Lung (tissue), 12 donors: ENCODE measurements around the gene ASRGL1. TPM values are rescaled to one million over a fixed set of nuclear protein-coding genes. Genes with fewer than 3 reads are reported as not detected.

ENCODE experiments used
- ATAC-seq: fragments of 200-7000 bp; cut with Tn5 transposase; one replicate; pipeline ENCODE4 v1.9.1; 2020; ENCODE audit warnings: moderate number of reproducible peaks; ENCODE audit not compliant: insufficient read depth, low FRiP score
- DNase-seq, 3 donors: peaks; one replicate each; pipeline ENCODE4 v3.0.0-alpha.2; 2013 to 2017
- H3K27ac ChIP-seq, 2 donors: one replicate each; pipeline ENCODE4 v1.5.1; 2013; ENCODE audit warnings: mild to moderate bottlenecking in 2 of 2, moderate library complexity in 2 of 2, control low read depth in 1 of 2, inconsistent platforms in 1 of 2, low read depth in 1 of 2, low read length in 1 of 2
- H3K27me3 ChIP-seq, 3 donors: one replicate each; pipeline ENCODE4 v1.5.1; 2013; ENCODE audit warnings: low read length in 2 of 3; ENCODE audit not compliant: control insufficient read depth in 3 of 3, insufficient read depth in 3 of 3
- H3K36me3 ChIP-seq, 4 donors: one replicate each; pipeline ENCODE4 v1.5.1; 2013; ENCODE audit warnings: low read length in 4 of 4, mild to moderate bottlenecking in 1 of 4, moderate library complexity in 1 of 4; ENCODE audit not compliant: control insufficient read depth in 4 of 4, insufficient read depth in 4 of 4
- H3K4me1 ChIP-seq, 5 donors: one replicate each; pipeline ENCODE4 v1.5.1; 2013; ENCODE audit warnings: low read length in 5 of 5, mild to moderate bottlenecking in 2 of 5, moderate library complexity in 1 of 5; ENCODE audit not compliant: control insufficient read depth in 5 of 5, insufficient read depth in 5 of 5
- H3K4me3 ChIP-seq: one replicate; pipeline ENCODE4 v1.5.1; 2013; ENCODE audit warnings: mild to moderate bottlenecking, control low read depth, moderate library complexity
- H3K9ac ChIP-seq, 2 donors: one replicate each; pipeline ENCODE4 v1.5.1; 2013; ENCODE audit warnings: low read length in 2 of 2, control low read depth in 1 of 2; ENCODE audit not compliant: insufficient read depth in 1 of 2
- H3K9me3 ChIP-seq, 4 donors: one replicate each; pipeline ENCODE4 v1.5.1; 2013; ENCODE audit warnings: low read length in 3 of 4, mild to moderate bottlenecking in 1 of 4, moderate library complexity in 1 of 4; ENCODE audit not compliant: control insufficient read depth in 4 of 4, insufficient read depth in 3 of 4
- whole genome bisulfite sequencing, 2 donors: extraction: QIAGEN DNeasy Blood & Tissue Kit; methylation state at CpG; one replicate each; pipeline ENCODE4 v1.1.7; 2013; 5-methylcytosine and 5-hydroxymethylcytosine counted together
- polyA plus RNA-seq, 2 donors: library from polyadenylated mRNA; stranded (reverse); fragments of 200-250 nt; gene quantifications; one replicate each; pipeline ENCODE4 v1.2.1, GENCODE V29; 2013
- total RNA-seq, 2 donors: library from RNA; depleted of rRNA in 1 of 2; stranded (reverse); fragments of >200 nt in 1 of 2; gene quantifications; one replicate each; pipeline ENCODE4 v1.2.1, GENCODE V29; 2014 to 2021
- TF ChIP-seq, protein P1 (sequence below): IDR thresholded peaks from 2 replicates; pipeline ENCODE4 v1.5.1; 2012; ENCODE audit warnings: mild to moderate bottlenecking; ENCODE audit errors: control extremely low read depth, extremely low read depth
- donor health status: control.
- donor health status: control.
- donor health status: Bipolar disorder and iron deficiency.
- donor health status: healthy.
- donor health status: DM: yes; HTN: yes; CAD: no.

ASRGL1 gene
- total and polyA plus RNA-seq, 4 donors, result 6.3 to 36.1 (median 28.2) TPM

DNA sequence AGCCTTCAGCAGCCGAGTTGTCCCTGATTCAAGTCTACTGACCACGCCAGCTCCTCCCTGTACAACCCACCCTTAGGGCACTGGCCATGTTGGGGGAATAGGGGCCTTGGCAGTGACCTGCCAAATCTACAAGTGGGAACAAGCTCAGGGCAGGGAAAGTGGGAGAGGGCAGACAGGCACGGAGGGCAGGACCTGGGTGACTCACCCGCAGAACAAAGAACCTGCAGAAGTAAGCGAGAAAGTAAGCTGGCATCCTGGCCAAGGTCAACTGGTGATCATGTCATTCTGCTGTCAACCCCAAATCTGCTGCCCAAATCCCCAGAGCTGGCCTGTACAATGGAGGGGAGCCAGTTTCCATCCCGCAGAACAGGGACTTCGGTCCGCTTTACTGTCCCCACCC is 73.7 kb downstream of the ASRGL1 start:
- Histone ChIP-seq H3K9me3 (no peaks in the 10 kb centered on the region), H3K9ac (no peak overlapping the region), H3K27me3 (no peaks in the 10 kb centered on the region), H3K36me3 (no peaks in the 10 kb centered on the region), H3K4me1 (peaks cover 0 to 11% (median 0%) of the 10 kb centered on the region in 5 donors), H3K27ac (no peak overlapping the region), H3K4me3 (no peak overlapping the region)
- WGBS, 2 donors, result 86 to 95% methylated on average over 8 of the region's 8 CpGs
- DNase-seq (no peak), ATAC-seq (no peak)
- TF ChIP-seq, protein P1, sequence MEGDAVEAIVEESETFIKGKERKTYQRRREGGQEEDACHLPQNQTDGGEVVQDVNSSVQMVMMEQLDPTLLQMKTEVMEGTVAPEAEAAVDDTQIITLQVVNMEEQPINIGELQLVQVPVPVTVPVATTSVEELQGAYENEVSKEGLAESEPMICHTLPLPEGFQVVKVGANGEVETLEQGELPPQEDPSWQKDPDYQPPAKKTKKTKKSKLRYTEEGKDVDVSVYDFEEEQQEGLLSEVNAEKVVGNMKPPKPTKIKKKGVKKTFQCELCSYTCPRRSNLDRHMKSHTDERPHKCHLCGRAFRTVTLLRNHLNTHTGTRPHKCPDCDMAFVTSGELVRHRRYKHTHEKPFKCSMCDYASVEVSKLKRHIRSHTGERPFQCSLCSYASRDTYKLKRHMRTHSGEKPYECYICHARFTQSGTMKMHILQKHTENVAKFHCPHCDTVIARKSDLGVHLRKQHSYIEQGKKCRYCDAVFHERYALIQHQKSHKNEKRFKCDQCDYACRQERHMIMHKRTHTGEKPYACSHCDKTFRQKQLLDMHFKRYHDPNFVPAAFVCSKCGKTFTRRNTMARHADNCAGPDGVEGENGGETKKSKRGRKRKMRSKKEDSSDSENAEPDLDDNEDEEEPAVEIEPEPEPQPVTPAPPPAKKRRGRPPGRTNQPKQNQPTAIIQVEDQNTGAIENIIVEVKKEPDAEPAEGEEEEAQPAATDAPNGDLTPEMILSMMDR, result no peak

- Histone ChIP-seq H3K27ac (no peak overlapping the region), H3K9me3 (no peaks in the 10 kb centered on the region), H3K4me1 (peaks cover 0 to 10% (median 0%) of the 10 kb centered on the region in 5 donors), H3K36me3 (no peaks in the 10 kb centered on the region), H3K9ac (no peak overlapping the region), H3K4me3 (no peak overlapping the region), H3K27me3 (no peaks in the 10 kb centered on the region)
- TF ChIP-seq, protein P1, result no peak
- WGBS, 2 donors, result 80 to 88% methylated on average over 5 of the region's 5 CpGs
- no peak for ATAC-seq
- DNase-seq, result no peak
Observed at GRCh38 chr11:62411524-62411923, 74.3 kb downstream of the ASRGL1 start.

DNA sequence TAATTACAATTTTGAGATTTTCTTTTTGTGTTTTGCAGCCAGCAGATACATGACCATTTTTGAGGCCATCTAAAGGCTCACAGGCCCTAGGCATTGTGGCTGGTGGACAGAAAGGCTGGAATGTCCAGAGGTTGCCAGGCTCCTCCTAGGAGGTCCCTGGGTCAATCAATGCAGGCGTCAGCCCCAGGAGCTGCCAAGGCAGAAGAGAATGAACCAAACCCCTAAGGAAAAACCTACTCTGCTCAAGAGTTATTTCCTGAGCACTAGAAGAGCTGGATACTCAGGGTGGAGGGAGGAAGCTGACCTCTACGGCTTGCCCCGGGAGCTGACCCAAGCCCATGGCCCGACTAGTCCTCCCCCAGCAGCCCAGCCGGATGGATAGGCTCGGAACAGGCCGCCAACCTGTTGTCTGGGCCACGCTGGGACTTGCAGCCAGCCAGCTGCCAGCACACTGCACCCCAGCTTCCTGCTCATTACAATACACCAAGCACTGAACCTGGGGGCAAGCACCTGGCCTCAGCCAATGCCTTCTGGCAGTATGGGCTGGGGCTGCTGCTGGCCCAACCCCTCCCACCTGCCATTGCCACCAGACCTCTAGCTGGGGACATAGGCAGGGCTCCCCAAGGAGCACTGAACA is 75.9 kb downstream of the ASRGL1 start:
- WGBS, 2 donors, result 73 to 84% methylated on average over 8 of the region's 8 CpGs

More for the DNA sequence above, 75.9 kb downstream of the ASRGL1 start:
- Histone ChIP-seq H3K27me3 (no peaks in the 10 kb centered on the region), H3K4me3 (no peak overlapping the region), H3K9me3 (no peaks in the 10 kb centered on the region), H3K9ac (no peak overlapping the region), H3K36me3 (no peaks in the 10 kb centered on the region), H3K27ac (no peak overlapping the region), H3K4me1 (peaks cover 0 to 21% (median 2%) of the 10 kb centered on the region in 5 donors)
- TF ChIP-seq, protein P1, result no peak
- ATAC-seq (no peak), DNase-seq (no peak)
